Caco-2 (cell line): ENCODE data around the gene TAGAP. TPM values are rescaled to one million over a fixed set of nuclear protein-coding genes. Genes with fewer than 3 reads are reported as not detected.
"Not testable (repeated sequence)": the region's sequence is repeated elsewhere in the genome, so short reads cannot be mapped to it uniquely, and the experiment has no call there.

Experiments used
- BruUV-seq: library from RNA; stranded (reverse); fragments of 400-500 nt; replicated peaks from 2 replicates; lab custom pipeline; 2021; lab: Mats Ljungman, UMichigan
- CTCF ChIA-PET: fragments of 300-600 bp; sonication (Branson Sonifier 250); formaldehyde crosslinking; loops from one replicate; lab custom pipeline; 2022; ENCODE audit warnings: antibody characterized with exemption; lab: Charles Lee
- POLR2A ChIA-PET: fragments of 300-600 bp; sonication (Branson Sonifier 250); formaldehyde crosslinking; loops from one replicate; lab custom pipeline; 2022; ENCODE audit warnings: antibody characterized with exemption; lab: Charles Lee
- DNase-seq, 2 experiments: peaks; one replicate each; pipeline versions ENCODE4 v3.0.0 to v3.0.0-alpha.2; 2020 to 2022
- H3K27me3 ChIP-seq: replicated peaks from 2 replicates; pipeline ENCODE4 v1.6.0; 2011; ENCODE audit warnings: low read length; ENCODE audit not compliant: control insufficient read depth, insufficient read depth
- H3K36me3 ChIP-seq: 2 replicates; pipeline ENCODE4 v1.5.1; 2011; ENCODE audit warnings: low read length; ENCODE audit not compliant: control insufficient read depth, insufficient read depth
- H3K4me1 ChIP-seq: fragments of 250-450 bp; sonication (Bioruptor Pico); 2 replicates; pipeline ENCODE4 v1.5.1; 2020; ENCODE audit warnings: mild to moderate bottlenecking
- H3K4me3 ChIP-seq: 2 replicates; pipeline ENCODE4 v1.5.1; 2011; ENCODE audit warnings: low read depth, mild to moderate bottlenecking, control low read depth, low read length
- H3K9me3 ChIP-seq: fragments of 250-450 bp; sonication (Bioruptor Pico); 2 replicates; pipeline ENCODE4 v1.5.1; 2020; ENCODE audit warnings: mild to moderate bottlenecking, moderate library complexity
- H3K27ac Mint-ChIP-seq: one replicate; pipeline ENCODE4 v1.8.0; 2022; ENCODE audit warnings: mixed read lengths; ENCODE audit not compliant: unreplicated experiment
- H3K27me3 Mint-ChIP-seq: one replicate; pipeline ENCODE4 v1.8.0; 2022; ENCODE audit warnings: mixed read lengths; ENCODE audit not compliant: insufficient read depth, unreplicated experiment
- H3K36me3 Mint-ChIP-seq: one replicate; pipeline ENCODE4 v1.8.0; 2022; ENCODE audit warnings: mild to moderate bottlenecking, mixed read lengths; ENCODE audit not compliant: insufficient read depth, unreplicated experiment
- H3K4me1 Mint-ChIP-seq: one replicate; pipeline ENCODE4 v1.8.0; 2022; ENCODE audit warnings: low read depth, mixed read lengths; ENCODE audit not compliant: unreplicated experiment
- H3K4me3 Mint-ChIP-seq: one replicate; pipeline ENCODE4 v1.8.0; 2022; ENCODE audit warnings: mild to moderate bottlenecking, moderate library complexity, mixed read lengths; ENCODE audit not compliant: unreplicated experiment
- H3K9me3 Mint-ChIP-seq: one replicate; pipeline ENCODE4 v1.8.0; 2022; ENCODE audit warnings: mixed read lengths; ENCODE audit not compliant: unreplicated experiment
- intact Hi-C: fragments of 100-400 bp; cut with micrococcal nuclease; formaldehyde crosslinking; loops from one replicate; pipeline ENCODE4 v1.10.0; 2022; ENCODE audit not compliant: unreplicated experiment
- total RNA-seq: library from RNA; stranded (reverse); gene quantifications from 2 replicates; pipeline ENCODE4 v1.2.3, GENCODE V29; 2022
- TF ChIP-seq, protein P1 (sequence below), 2 experiments: fragments of 200-600 bp in 1 of 2; IDR thresholded peaks; 1 replicate in 1 of 2; 2 replicates in 1 of 2; pipeline versions ENCODE4 v1.5.1 to v1.8.0; 2011 to 2022; ENCODE audit warnings: antibody characterized with exemption in 1 of 2, control low read depth in 1 of 2, inconsistent platforms in 1 of 2, low read depth in 1 of 2, low read length in 1 of 2, mild to moderate bottlenecking in 1 of 2, moderate library complexity in 1 of 2; ENCODE audit not compliant: insufficient read depth in 1 of 2, severe bottlenecking in 1 of 2, unreplicated experiment in 1 of 2

TAGAP gene
- total RNA-seq, 1 experiment from 2014 or later: not detected

DNA sequence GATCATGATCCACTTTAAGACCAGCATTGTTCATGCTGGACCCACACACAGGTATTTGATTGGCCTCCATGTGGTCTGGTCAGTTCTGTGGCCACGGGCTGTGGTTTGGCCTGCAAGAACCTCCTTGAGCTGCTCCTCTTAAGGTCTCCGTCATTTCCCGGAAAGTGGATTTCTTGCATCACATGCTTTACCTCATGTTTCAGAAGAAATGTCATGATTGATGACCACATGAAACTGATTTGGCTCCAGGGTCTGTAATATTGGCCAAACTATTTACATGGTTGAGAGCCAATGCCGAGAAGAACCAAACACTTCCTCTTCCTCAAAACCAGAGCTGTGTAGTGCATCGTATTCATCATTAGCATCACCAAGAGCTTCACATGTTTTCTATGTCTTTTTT lies 31.6 kb downstream of the TAGAP start:
- Mint-ChIP-seq H3K4me1 (peaks cover 7% of the 10 kb centered on the region), H3K27me3 (no peaks in the 10 kb centered on the region), H3K27ac (no peak overlapping the region), H3K36me3 (no peaks in the 10 kb centered on the region), H3K9me3 (peaks cover under 1% of the 10 kb centered on the region), H3K4me3 (no peak overlapping the region)
- ChIA-PET POLR2A (no interaction called here), CTCF (interaction anchor here (1.6 kb wide), 1 partner anchor 121 kb away, joined by 6 read pairs; no protein-coding TSS in a partner anchor)
- Histone ChIP-seq H3K4me1 (peaks cover 6% of the 10 kb centered on the region), H3K27me3 (no peaks in the 10 kb centered on the region), H3K36me3 (no peaks in the 10 kb centered on the region), H3K9me3 (peaks cover 4% of the 10 kb centered on the region; the same call in 1 of the 2 replicates), H3K4me3 (no peak overlapping the region)
- DNase-seq: no peak
- TF ChIP-seq, protein P1, sequence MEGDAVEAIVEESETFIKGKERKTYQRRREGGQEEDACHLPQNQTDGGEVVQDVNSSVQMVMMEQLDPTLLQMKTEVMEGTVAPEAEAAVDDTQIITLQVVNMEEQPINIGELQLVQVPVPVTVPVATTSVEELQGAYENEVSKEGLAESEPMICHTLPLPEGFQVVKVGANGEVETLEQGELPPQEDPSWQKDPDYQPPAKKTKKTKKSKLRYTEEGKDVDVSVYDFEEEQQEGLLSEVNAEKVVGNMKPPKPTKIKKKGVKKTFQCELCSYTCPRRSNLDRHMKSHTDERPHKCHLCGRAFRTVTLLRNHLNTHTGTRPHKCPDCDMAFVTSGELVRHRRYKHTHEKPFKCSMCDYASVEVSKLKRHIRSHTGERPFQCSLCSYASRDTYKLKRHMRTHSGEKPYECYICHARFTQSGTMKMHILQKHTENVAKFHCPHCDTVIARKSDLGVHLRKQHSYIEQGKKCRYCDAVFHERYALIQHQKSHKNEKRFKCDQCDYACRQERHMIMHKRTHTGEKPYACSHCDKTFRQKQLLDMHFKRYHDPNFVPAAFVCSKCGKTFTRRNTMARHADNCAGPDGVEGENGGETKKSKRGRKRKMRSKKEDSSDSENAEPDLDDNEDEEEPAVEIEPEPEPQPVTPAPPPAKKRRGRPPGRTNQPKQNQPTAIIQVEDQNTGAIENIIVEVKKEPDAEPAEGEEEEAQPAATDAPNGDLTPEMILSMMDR (IDR thresholded peaks at IDR 0.05; ENCODE audit: insufficient read depth in 1 of 2, low read depth in 1 of 2, low read length in 1 of 2, severe bottlenecking in 1 of 2, unreplicated experiment in 1 of 2): no peak
- intact Hi-C loops: no loop called here
- BruUV-seq: no TSS peak

DNA sequence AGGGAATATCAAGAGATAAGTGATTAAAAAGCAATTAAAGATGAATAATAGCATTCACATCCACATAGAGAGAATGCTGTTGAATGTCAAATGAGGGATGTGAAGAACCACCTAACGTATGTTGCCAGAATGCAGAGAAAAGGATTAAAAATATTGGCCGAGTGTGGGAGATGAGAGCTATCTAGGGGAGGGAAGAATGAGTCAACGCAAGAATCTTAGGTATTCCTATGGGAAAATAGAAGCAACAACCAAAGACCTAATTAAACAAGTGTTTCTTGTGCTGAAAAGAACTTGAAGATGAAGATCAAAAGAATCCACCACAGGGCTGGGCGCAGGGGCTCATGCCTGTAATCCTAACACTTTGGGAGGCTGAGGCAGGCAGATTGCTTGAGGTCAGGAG lies 32.6 kb downstream of the TAGAP start:
- Mint-ChIP-seq H3K36me3 (no peaks in the 10 kb centered on the region), H3K9me3 (no peaks in the 10 kb centered on the region), H3K4me1 (peaks cover 7% of the 10 kb centered on the region), H3K27me3 (no peaks in the 10 kb centered on the region), H3K4me3 (no peak overlapping the region), H3K27ac (no peak overlapping the region)
- intact Hi-C loops: no loop called here
- ChIA-PET CTCF (interaction anchor here (1.6 kb wide), 1 partner anchor 122 kb away, joined by 6 read pairs; no protein-coding TSS in a partner anchor), POLR2A (no interaction called here)
- TF ChIP-seq, protein P1 (IDR thresholded peaks at IDR 0.05; ENCODE audit: insufficient read depth in 1 of 2, low read depth in 1 of 2, low read length in 1 of 2, severe bottlenecking in 1 of 2, unreplicated experiment in 1 of 2): no peak
- Histone ChIP-seq H3K4me3 (no peak overlapping the region), H3K27me3 (no peaks in the 10 kb centered on the region), H3K4me1 (no peaks in the 10 kb centered on the region), H3K36me3 (no peaks in the 10 kb centered on the region), H3K9me3 (peaks cover 4% of the 10 kb centered on the region; the same call in 1 of the 2 replicates)
- no TSS peak for BruUV-seq
- DNase-seq: no peak

DNA sequence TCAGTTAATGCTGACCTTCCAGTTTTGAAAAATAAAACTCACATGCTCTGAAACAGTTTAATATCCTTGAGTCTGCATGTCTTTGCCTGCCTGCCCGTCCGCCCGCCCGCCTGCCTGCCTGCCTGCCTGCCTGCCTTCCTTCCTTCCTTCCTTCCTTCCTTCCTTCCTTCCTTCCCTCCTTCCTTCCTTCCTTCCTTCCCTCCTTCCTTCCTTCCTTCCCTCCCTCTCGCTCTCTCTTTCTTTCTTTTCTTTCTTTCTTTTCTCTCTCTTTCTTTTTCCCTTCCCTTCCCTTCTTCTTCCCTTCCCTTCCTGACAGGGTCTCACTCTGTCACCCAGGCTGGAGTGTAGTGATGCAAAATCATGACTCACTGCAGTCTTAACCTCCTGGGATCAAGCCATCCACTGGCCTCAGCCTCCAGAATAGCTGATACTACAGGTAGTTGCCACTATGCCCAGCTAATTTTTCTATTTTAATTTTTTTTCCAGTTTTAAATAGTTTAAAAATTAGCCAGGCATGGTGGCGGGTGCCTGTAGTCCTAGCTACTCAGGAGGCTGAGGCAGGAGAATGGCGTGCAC lies 34.7 kb downstream of the TAGAP start:
- POLR2A ChIA-PET, H3K4me3 ChIP-seq, H3K4me3 Mint-ChIP-seq, H3K4me1 Mint-ChIP-seq, intact Hi-C loops, H3K36me3 ChIP-seq, H3K27me3 Mint-ChIP-seq, DNase-seq, H3K36me3 Mint-ChIP-seq, H3K27ac Mint-ChIP-seq, H3K9me3 Mint-ChIP-seq, BruUV-seq, H3K9me3 ChIP-seq, H3K4me1 ChIP-seq, H3K27me3 ChIP-seq: not testable (repeated sequence)
- CTCF ChIA-PET: interaction anchor here (0.6 to 1.2 kb wide), 3 partner anchors 23 to 125 kb away, joined by 3 to 6 read pairs (median 5); no protein-coding TSS in a partner anchor
